Astrocyte (in vitro differentiated cells and primary cell): ENCODE data around the gene DNAJC11.
"Not testable (repeated sequence)": the region's sequence is repeated elsewhere in the genome, so short reads cannot be mapped to it uniquely, and the experiment has no call there.

Experiments
- CTCF ChIP-seq: IDR thresholded peaks from 2 replicates; pipeline ENCODE4 v1.5.1; 2011; ENCODE audit warnings: low read depth, mild to moderate bottlenecking, inconsistent platforms, low read length, moderate library complexity; ENCODE audit not compliant: insufficient read depth
- EZH2 ChIP-seq: IDR thresholded peaks from 2 replicates; pipeline ENCODE4 v1.6.1; 2012; ENCODE audit warnings: mild to moderate bottlenecking, low read length, inconsistent platforms; ENCODE audit not compliant: insufficient read depth

GRCh38 chr1:6662468-6662867 is 39.1 kb downstream of the DNAJC11 start:
- TF ChIP-seq EZH2, CTCF: not testable (repeated sequence)
